Caco-2 (cell line): ENCODE results near the gene CCNG1. TPM values are rescaled to one million over a fixed set of nuclear protein-coding genes. Genes with fewer than 3 reads are reported as not detected.

Source experiments
- BruUV-seq: library from RNA; stranded (reverse); fragments of 400-500 nt; replicated peaks from 2 replicates; lab custom pipeline; 2021; lab: Mats Ljungman, UMichigan
- CTCF ChIA-PET: fragments of 300-600 bp; sonication (Branson Sonifier 250); formaldehyde crosslinking; loops from one replicate; lab custom pipeline; 2022; ENCODE audit warnings: antibody characterized with exemption; lab: Charles Lee
- POLR2A ChIA-PET: fragments of 300-600 bp; sonication (Branson Sonifier 250); formaldehyde crosslinking; loops from one replicate; lab custom pipeline; 2022; ENCODE audit warnings: antibody characterized with exemption; lab: Charles Lee
- DNase-seq, 2 experiments: peaks; one replicate each; pipeline versions ENCODE4 v3.0.0 to v3.0.0-alpha.2; 2020 to 2022
- H3K27me3 ChIP-seq: replicated peaks from 2 replicates; pipeline ENCODE4 v1.6.0; 2011; ENCODE audit warnings: low read length; ENCODE audit not compliant: control insufficient read depth, insufficient read depth
- H3K36me3 ChIP-seq: 2 replicates; pipeline ENCODE4 v1.5.1; 2011; ENCODE audit warnings: low read length; ENCODE audit not compliant: control insufficient read depth, insufficient read depth
- H3K4me1 ChIP-seq: fragments of 250-450 bp; sonication (Bioruptor Pico); 2 replicates; pipeline ENCODE4 v1.5.1; 2020; ENCODE audit warnings: mild to moderate bottlenecking
- H3K4me3 ChIP-seq: 2 replicates; pipeline ENCODE4 v1.5.1; 2011; ENCODE audit warnings: low read depth, mild to moderate bottlenecking, control low read depth, low read length
- H3K9me3 ChIP-seq: fragments of 250-450 bp; sonication (Bioruptor Pico); 2 replicates; pipeline ENCODE4 v1.5.1; 2020; ENCODE audit warnings: mild to moderate bottlenecking, moderate library complexity
- H3K27ac Mint-ChIP-seq: one replicate; pipeline ENCODE4 v1.8.0; 2022; ENCODE audit warnings: mixed read lengths; ENCODE audit not compliant: unreplicated experiment
- H3K27me3 Mint-ChIP-seq: one replicate; pipeline ENCODE4 v1.8.0; 2022; ENCODE audit warnings: mixed read lengths; ENCODE audit not compliant: insufficient read depth, unreplicated experiment
- H3K36me3 Mint-ChIP-seq: one replicate; pipeline ENCODE4 v1.8.0; 2022; ENCODE audit warnings: mild to moderate bottlenecking, mixed read lengths; ENCODE audit not compliant: insufficient read depth, unreplicated experiment
- H3K4me1 Mint-ChIP-seq: one replicate; pipeline ENCODE4 v1.8.0; 2022; ENCODE audit warnings: low read depth, mixed read lengths; ENCODE audit not compliant: unreplicated experiment
- H3K4me3 Mint-ChIP-seq: one replicate; pipeline ENCODE4 v1.8.0; 2022; ENCODE audit warnings: mild to moderate bottlenecking, moderate library complexity, mixed read lengths; ENCODE audit not compliant: unreplicated experiment
- H3K9me3 Mint-ChIP-seq: one replicate; pipeline ENCODE4 v1.8.0; 2022; ENCODE audit warnings: mixed read lengths; ENCODE audit not compliant: unreplicated experiment
- CTCF ChIP-seq, 2 experiments: fragments of 200-600 bp in 1 of 2; IDR thresholded peaks; 1 replicate in 1 of 2; 2 replicates in 1 of 2; pipeline versions ENCODE4 v1.5.1 to v1.8.0; 2011 to 2022; ENCODE audit warnings: antibody characterized with exemption in 1 of 2, control low read depth in 1 of 2, inconsistent platforms in 1 of 2, low read depth in 1 of 2, low read length in 1 of 2, mild to moderate bottlenecking in 1 of 2, moderate library complexity in 1 of 2; ENCODE audit not compliant: insufficient read depth in 1 of 2, severe bottlenecking in 1 of 2, unreplicated experiment in 1 of 2
- intact Hi-C: fragments of 100-400 bp; cut with micrococcal nuclease; formaldehyde crosslinking; loops from one replicate; pipeline ENCODE4 v1.10.0; 2022; ENCODE audit not compliant: unreplicated experiment
- total RNA-seq: library from RNA; stranded (reverse); gene quantifications from 2 replicates; pipeline ENCODE4 v1.2.3, GENCODE V29; 2022

CCNG1 gene
- total RNA-seq, 1 experiment from 2014 or later = 181 TPM

- intact Hi-C loops = no loop called here
- Histone ChIP-seq H3K4me3 (no peak overlapping the region), H3K27me3 (no peaks in the 10 kb centered on the region), H3K9me3 (no peaks in the 10 kb centered on the region), H3K4me1 (no peaks in the 10 kb centered on the region), H3K36me3 (no peaks in the 10 kb centered on the region; the same call in 1 of the 2 replicates)
- POLR2A ChIA-PET = no interaction called here
- Mint-ChIP-seq H3K27me3 (no peaks in the 10 kb centered on the region), H3K9me3 (no peaks in the 10 kb centered on the region), H3K4me3 (no peak overlapping the region), H3K4me1 (no peaks in the 10 kb centered on the region), H3K36me3 (peaks cover 62% of the 10 kb centered on the region), H3K27ac (no peak overlapping the region)
- TF ChIP-seq CTCF (IDR thresholded peaks at IDR 0.05; ENCODE audit: insufficient read depth in 1 of 2, low read depth in 1 of 2, low read length in 1 of 2, severe bottlenecking in 1 of 2, unreplicated experiment in 1 of 2) = no peak
- DNase-seq = no peak
- no TSS peak for BruUV-seq
- CTCF ChIA-PET = no interaction called here
Measured at GRCh38 chr5:163478982-163479271, 41.5 kb downstream of the CCNG1 start.

GRCh38 chr5:163489055-163489744 is 51.8 kb downstream of the CCNG1 start:
- ChIA-PET CTCF (interaction anchor here (1.0 kb wide), 1 partner anchor 16 kb away, joined by 5 read pairs; the partner anchor contains the start of gene MAT2B), POLR2A (interaction anchor here (0.6 kb wide), 1 partner anchor 9 kb away, joined by 3 read pairs; no protein-coding TSS in a partner anchor)

GRCh38 chr5:163489745-163490075 is 52.3 kb downstream of the CCNG1 start:
- no TSS peak for BruUV-seq
- POLR2A ChIA-PET = interaction anchor here (0.6 kb wide), 1 partner anchor 10 kb away, joined by 3 read pairs; no protein-coding TSS in a partner anchor
- no peaks in the 10 kb centered on the region for H3K4me1 ChIP-seq
- no peak for DNase-seq
- Mint-ChIP-seq H3K27me3 (no peaks in the 10 kb centered on the region), H3K4me3 (no peak overlapping the region), H3K27ac (no peak overlapping the region), H3K36me3 (peaks cover 68% of the 10 kb centered on the region), H3K4me1 (no peaks in the 10 kb centered on the region), H3K9me3 (peaks cover 6% of the 10 kb centered on the region)
- CTCF ChIA-PET = no interaction called here
- peaks cover 2% of the 10 kb centered on the region; the same call in 1 of the 2 replicates for H3K36me3 ChIP-seq
- no peaks in the 10 kb centered on the region; the same call in 1 of the 2 replicates for H3K9me3 ChIP-seq
- H3K4me3 ChIP-seq = no peak overlapping the region
- TF ChIP-seq CTCF (IDR thresholded peaks at IDR 0.05; ENCODE audit: insufficient read depth in 1 of 2, low read depth in 1 of 2, low read length in 1 of 2, severe bottlenecking in 1 of 2, unreplicated experiment in 1 of 2) = no peak
- no peaks in the 10 kb centered on the region for H3K27me3 ChIP-seq
- intact Hi-C loops = loop anchor here (1.0 kb wide), 1 partner anchor 14 kb away; no protein-coding TSS in a partner anchor

More at GRCh38 chr5:163489055-163489744, 51.8 kb downstream of the CCNG1 start:
- no TSS peak for BruUV-seq
- Mint-ChIP-seq H3K27me3 (no peaks in the 10 kb centered on the region), H3K4me3 (no peak overlapping the region), H3K36me3 (peaks cover 70% of the 10 kb centered on the region), H3K4me1 (no peaks in the 10 kb centered on the region), H3K9me3 (peaks cover 6% of the 10 kb centered on the region), H3K27ac (no peak overlapping the region)
- no peaks in the 10 kb centered on the region for H3K27me3 ChIP-seq
- H3K4me1 ChIP-seq = no peaks in the 10 kb centered on the region
- no peak overlapping the region for H3K4me3 ChIP-seq
- peak in 1 of 2 experiments; percentile 41 for DNase-seq
- no peaks in the 10 kb centered on the region; the same call in 1 of the 2 replicates for H3K9me3 ChIP-seq
- peak in 1 of 2 experiments; percentile 18 for TF ChIP-seq CTCF (IDR thresholded peaks at IDR 0.05; ENCODE audit: insufficient read depth in 1 of 2, low read depth in 1 of 2, low read length in 1 of 2, severe bottlenecking in 1 of 2, unreplicated experiment in 1 of 2)
- intact Hi-C loops = loop anchor here (1.0 kb wide), 1 partner anchor 14 kb away; no protein-coding TSS in a partner anchor
- peaks cover 2% of the 10 kb centered on the region; the same call in 1 of the 2 replicates for H3K36me3 ChIP-seq

Other genes with a start within 250 kb of the CCNG1 start
- 50.0 and 50.9 TPM in 2 replicates for gene NUDCD2, start 22.5 kb downstream of the CCNG1 start, total RNA-seq
- 61.1 and 64.2 TPM in 2 replicates for gene HMMR, start 23.0 kb downstream of the CCNG1 start, total RNA-seq
- gene MAT2B, start 68.0 kb downstream of the CCNG1 start, total RNA-seq = 23.4 and 25.1 TPM in 2 replicates